Measurements from ENCODE around the gene TRABD2A. TPM values are rescaled to one million over a fixed set of nuclear protein-coding genes. Genes with fewer than 3 reads are reported as not detected.

The TRABD2A gene
- polyA plus RNA-seq, 1 donor (not counting 4 experiments of a cell fraction or from before 2014, with no cell fraction given), result 0.54 TPM

- no peaks in the 10 kb centered on the region for H3K79me2 ChIP-seq (ENCODE audit: control insufficient read depth, insufficient read depth, low read length)
- peak overlapping the region; percentile 56 for H2AFZ ChIP-seq (ENCODE audit: control insufficient read depth, low read length)
- peak overlapping the region in 1 of 3 experiments; percentile 23 for H3K4me3 ChIP-seq (ENCODE audit: control insufficient read depth in 2 of 3, extremely low read depth in 1 of 3, insufficient read depth in 2 of 3, low read depth in 1 of 3, low read length in 3 of 3)
- TF ChIP-seq CTCF (optimal IDR thresholded peaks at IDR 0.05 in 1 of 3, IDR thresholded peaks at IDR 0.05 in 1 of 3, conservative IDR thresholded peaks at IDR 0.05 in 1 of 3; ENCODE audit: extremely low read depth in 1 of 3, insufficient read depth in 2 of 3, low read length in 3 of 3) (no peak), EZH2 (IDR thresholded peaks at IDR 0.05; ENCODE audit: low read length) (no peak)
- DNase-seq (ENCODE audit: low read depth, low spot score) (no peak), FAIRE-seq (no peak)
- H3K27me3 ChIP-seq (ENCODE audit: control insufficient read depth, extremely low read depth, insufficient read depth, low read length), result no peaks in the 10 kb centered on the region
- H3K9ac ChIP-seq (ENCODE audit: control insufficient read depth, extremely low read depth, insufficient read depth, low read length), result peak overlapping the region; percentile 60
- H3K4me2 ChIP-seq (ENCODE audit: control insufficient read depth, extremely low read depth, insufficient read depth, low read depth, low read length), result peak overlapping the region; percentile 90
- no peaks in the 10 kb centered on the region for H4K20me1 ChIP-seq (ENCODE audit: control insufficient read depth, extremely low read depth, insufficient read depth, low read length)
- no peaks in the 10 kb centered on the region for H3K9me3 ChIP-seq (ENCODE audit: control insufficient read depth, low read depth, low read length)
- H3K27ac ChIP-seq (ENCODE audit: control insufficient read depth, insufficient read depth, low read length), result peak overlapping the region; percentile 92
- H3K36me3 ChIP-seq (ENCODE audit: control insufficient read depth in 2 of 2, extremely low read depth in 1 of 2, insufficient read depth in 2 of 2, low read length in 2 of 2), result no peaks in the 10 kb centered on the region
- dilution Hi-C loops (cut with MboI; ENCODE audit: extremely low pct_ligation_motif_present, low sequenced_read_pairs), result no loop called here
- H3K9me1 ChIP-seq (ENCODE audit: control insufficient read depth, extremely low read depth, insufficient read depth, low read length), result no peaks in the 10 kb centered on the region
- peaks cover 43% of the 10 kb centered on the region for H3K4me1 ChIP-seq (ENCODE audit: control insufficient read depth, extremely low read depth, insufficient read depth, low read length)
These were observed 43.6 kb upstream of the TRABD2A start for GRCh38 chr2:84924173-84925106.

GRCh38 chr2:84923009-84923408 is 42.1 kb upstream of the TRABD2A start:
- Histone ChIP-seq H4K20me1 (ENCODE audit: control insufficient read depth, extremely low read depth, insufficient read depth, low read length) (no peaks in the 10 kb centered on the region), H3K9ac (ENCODE audit: control insufficient read depth, extremely low read depth, insufficient read depth, low read length) (no peak overlapping the region), H3K27me3 (ENCODE audit: control insufficient read depth, extremely low read depth, insufficient read depth, low read length) (no peaks in the 10 kb centered on the region), H3K9me3 (ENCODE audit: control insufficient read depth, low read depth, low read length) (no peaks in the 10 kb centered on the region), H3K4me3 (ENCODE audit: control insufficient read depth in 2 of 3, extremely low read depth in 1 of 3, insufficient read depth in 2 of 3, low read depth in 1 of 3, low read length in 3 of 3) (no peak overlapping the region), H3K9me1 (ENCODE audit: control insufficient read depth, extremely low read depth, insufficient read depth, low read length) (no peaks in the 10 kb centered on the region), H3K4me1 (ENCODE audit: control insufficient read depth, extremely low read depth, insufficient read depth, low read length) (peaks cover 48% of the 10 kb centered on the region), H2AFZ (ENCODE audit: control insufficient read depth, low read length) (no peak overlapping the region), H3K27ac (ENCODE audit: control insufficient read depth, insufficient read depth, low read length) (no peak overlapping the region), H3K79me2 (ENCODE audit: control insufficient read depth, insufficient read depth, low read length) (no peaks in the 10 kb centered on the region), H3K36me3 (ENCODE audit: control insufficient read depth in 2 of 2, extremely low read depth in 1 of 2, insufficient read depth in 2 of 2, low read length in 2 of 2) (no peaks in the 10 kb centered on the region), H3K4me2 (ENCODE audit: control insufficient read depth, extremely low read depth, insufficient read depth, low read depth, low read length) (no peak overlapping the region)
- DNase-seq (ENCODE audit: low read depth, low spot score) (no peak), FAIRE-seq (no peak)
- no peak for TF ChIP-seq CTCF (optimal IDR thresholded peaks at IDR 0.05 in 1 of 3, IDR thresholded peaks at IDR 0.05 in 1 of 3, conservative IDR thresholded peaks at IDR 0.05 in 1 of 3; ENCODE audit: extremely low read depth in 1 of 3, insufficient read depth in 2 of 3, low read length in 3 of 3)
- no peak for TF ChIP-seq EZH2 (IDR thresholded peaks at IDR 0.05; ENCODE audit: low read length)
- dilution Hi-C loops (cut with MboI; ENCODE audit: extremely low pct_ligation_motif_present, low sequenced_read_pairs), result no loop called here

All from keratinocyte (primary cell).